HEK293 (cell line): ENCODE measurements around the gene TNFSF4.
"Not testable (repeated sequence)": the region's sequence is repeated elsewhere in the genome, so short reads cannot be mapped to it uniquely, and the experiment has no call there.

Experiments
- CTCF ChIA-PET: fragments of 350-600 bp; formaldehyde crosslinking; extraction: SDS; loops from one replicate; lab custom pipeline; 2021; ENCODE audit warnings: antibody characterized with exemption; lab: Yijun Ruan, JAX
- POLR2A ChIA-PET: fragments of 300-600 bp; formaldehyde crosslinking; extraction: SDS; loops from one replicate; lab custom pipeline; 2020; ENCODE audit warnings: antibody characterized with exemption, inconsistent platforms; lab: Yijun Ruan, JAX
- H3K27ac ChIP-seq: fragments of 200-500 bp; sonication (Bioruptor generic); 2 replicates; pipeline ENCODE4 v1.5.1; 2014; ENCODE audit warnings: low read depth, low read length, control low read depth, inconsistent platforms; ENCODE audit errors: extremely low read depth
- H3K36me3 ChIP-seq, 2 experiments: fragments of 200-500 bp in 1 of 2; sonication (Bioruptor generic) in 1 of 2; 1 replicate in 1 of 2; 2 replicates in 1 of 2; pipeline ENCODE4 v1.5.1; 2014 to 2017; ENCODE audit warnings: inconsistent platforms in 2 of 2, low read length in 2 of 2; ENCODE audit not compliant: control insufficient read depth in 2 of 2, insufficient read depth in 1 of 2
- H3K4me1 ChIP-seq: fragments of 200-500 bp; sonication (Bioruptor generic); 2 replicates; pipeline ENCODE4 v1.5.1; 2014; ENCODE audit warnings: mild to moderate bottlenecking, low read length, inconsistent platforms; ENCODE audit not compliant: control insufficient read depth, insufficient read depth
- H3K4me3 ChIP-seq: 2 replicates; pipeline ENCODE4 v1.5.1; 2011; ENCODE audit warnings: low read depth, mild to moderate bottlenecking, control low read depth, low read length, moderate library complexity
- H3K9me3 ChIP-seq: fragments of 200-500 bp; sonication (Bioruptor generic); 2 replicates; pipeline ENCODE4 v1.5.1; 2014; ENCODE audit warnings: low read depth, low read length, inconsistent platforms; ENCODE audit not compliant: control insufficient read depth, insufficient read depth
- SETDB1 ChIP-seq: IDR thresholded peaks from one replicate; pipeline ENCODE4 v1.6.1; 2017; ENCODE audit warnings: mild to moderate bottlenecking, low read length, moderate library complexity, mixed read lengths; ENCODE audit not compliant: insufficient read length
- SP3 ChIP-seq: fragments of 450-650 bp; formaldehyde crosslinking; IDR thresholded peaks from 2 replicates; pipeline ENCODE4 v1.5.1; 2016; ENCODE audit warnings: missing biosample characterization, missing genetic modification characterization
- ZBTB7A ChIP-seq: fragments of 450-650 bp; formaldehyde crosslinking; IDR thresholded peaks from 2 replicates; pipeline ENCODE4 v1.5.1; 2016; ENCODE audit warnings: low read depth, missing biosample characterization, missing genetic modification characterization
- ZFP41 ChIP-seq: fragments of 450-650 bp; formaldehyde crosslinking; IDR thresholded peaks from 2 replicates; pipeline ENCODE4 v1.5.1; 2016; ENCODE audit warnings: missing biosample characterization, missing genetic modification characterization, borderline replicate concordance
- ZNF140 ChIP-seq: fragments of 450-650 bp; formaldehyde crosslinking; IDR thresholded peaks from 2 replicates; pipeline ENCODE4 v1.5.1; 2016; ENCODE audit warnings: missing biosample characterization, missing genetic modification characterization
- ZNF155 ChIP-seq: fragments of 450-650 bp; formaldehyde crosslinking; IDR thresholded peaks from 2 replicates; pipeline ENCODE4 v1.5.1; 2016; ENCODE audit warnings: missing biosample characterization, missing genetic modification characterization
- ZNF157 ChIP-seq: fragments of 450-650 bp; formaldehyde crosslinking; IDR thresholded peaks from 2 replicates; pipeline ENCODE4 v1.5.1; 2016; ENCODE audit warnings: missing biosample characterization, missing genetic modification characterization
- ZNF211 ChIP-seq: fragments of 450-650 bp; formaldehyde crosslinking; IDR thresholded peaks from 2 replicates; pipeline ENCODE4 v1.5.1; 2016; ENCODE audit warnings: low read depth, missing biosample characterization, missing genetic modification characterization
- ZNF24 ChIP-seq: fragments of 450-650 bp; formaldehyde crosslinking; IDR thresholded peaks from 2 replicates; pipeline ENCODE4 v1.5.1; 2016; ENCODE audit warnings: missing biosample characterization, missing genetic modification characterization
- ZNF354C ChIP-seq: fragments of 450-650 bp; formaldehyde crosslinking; IDR thresholded peaks from 2 replicates; pipeline ENCODE4 v1.5.1; 2016; ENCODE audit warnings: missing biosample characterization, missing genetic modification characterization, low read depth, borderline replicate concordance
- ZNF394 ChIP-seq: fragments of 450-650 bp; formaldehyde crosslinking; IDR thresholded peaks from 2 replicates; pipeline ENCODE4 v1.5.1; 2016; ENCODE audit warnings: missing biosample characterization, missing genetic modification characterization, mild to moderate bottlenecking, moderate library complexity, borderline replicate concordance
- ZNF548 ChIP-seq: fragments of 450-650 bp; formaldehyde crosslinking; IDR thresholded peaks from 2 replicates; pipeline ENCODE4 v1.5.1; 2016; ENCODE audit warnings: missing biosample characterization, missing genetic modification characterization
- ZNF610 ChIP-seq: fragments of 450-650 bp; formaldehyde crosslinking; IDR thresholded peaks from 2 replicates; pipeline ENCODE4 v1.5.1; 2016; ENCODE audit warnings: missing biosample characterization, missing genetic modification characterization, borderline replicate concordance
- TF ChIP-seq, protein P1 (sequence below): fragments of 450-650 bp; formaldehyde crosslinking; conservative IDR thresholded peaks from 2 replicates; pipeline ENCODE4 v1.5.1; 2016; ENCODE audit warnings: low read depth, missing biosample characterization, missing genetic modification characterization
- TF ChIP-seq, protein P2 (sequence below): fragments of 450-650 bp; formaldehyde crosslinking; IDR thresholded peaks from 2 replicates; pipeline ENCODE4 v1.5.1; 2016; ENCODE audit warnings: missing biosample characterization, missing genetic modification characterization
- TF ChIP-seq, protein P3 (sequence below): fragments of 450-650 bp; formaldehyde crosslinking; IDR thresholded peaks from 2 replicates; pipeline ENCODE4 v1.5.1; 2017; ENCODE audit warnings: missing biosample characterization, missing genetic modification characterization
- TF ChIP-seq, protein P4 (sequence below): fragments of 450-650 bp; formaldehyde crosslinking; IDR thresholded peaks from 2 replicates; pipeline ENCODE4 v1.5.1; 2016; ENCODE audit warnings: missing biosample characterization, missing genetic modification characterization
- TF ChIP-seq, protein P5 (sequence below): fragments of 450-650 bp; formaldehyde crosslinking; IDR thresholded peaks from 2 replicates; pipeline ENCODE4 v1.5.1; 2016; ENCODE audit warnings: missing biosample characterization, missing genetic modification characterization, borderline replicate concordance

TNFSF4 gene

DNA sequence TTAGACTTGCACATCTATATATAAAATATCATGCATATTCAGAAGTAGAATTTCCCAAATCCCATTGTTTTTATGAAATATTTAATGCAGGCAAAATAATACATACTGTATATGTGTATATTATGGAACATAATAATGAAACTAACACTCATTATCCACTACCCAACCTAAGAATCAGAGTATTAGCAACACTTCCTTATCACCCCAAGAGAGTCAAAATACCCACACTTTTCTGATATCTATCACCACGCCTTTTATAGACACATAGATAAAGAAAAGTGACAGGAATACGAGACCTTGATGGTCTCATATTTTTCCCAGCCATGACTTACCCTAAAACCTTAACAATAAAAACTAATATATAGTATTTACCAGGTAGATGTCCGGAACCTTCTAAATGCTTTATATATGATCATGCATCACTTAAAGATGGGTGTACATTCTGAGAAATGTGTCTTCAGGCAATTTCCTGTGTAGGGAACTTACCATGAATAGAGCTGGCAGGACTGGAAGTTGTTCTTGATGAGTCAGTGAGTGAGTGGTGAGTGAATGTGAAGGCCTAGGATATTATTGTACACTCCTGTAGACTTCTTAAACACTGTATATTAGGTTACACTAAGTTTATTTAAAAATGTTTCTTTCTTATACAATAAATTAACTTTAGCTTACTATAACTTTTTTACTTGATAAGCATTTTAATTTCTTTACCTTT lies 45.5 kb downstream of the TNFSF4 start:
- Histone ChIP-seq H3K9me3 (no peaks in the 10 kb centered on the region), H3K27ac (no peak overlapping the region), H3K36me3 (no peaks in the 10 kb centered on the region), H3K4me3 (no peak overlapping the region), H3K4me1 (no peaks in the 10 kb centered on the region)
- POLR2A ChIA-PET = no interaction called here
- CTCF ChIA-PET = no interaction called here
- TF ChIP-seq ZNF24 (tag by site-specific recombination) = no peak
- no peak for TF ChIP-seq ZNF548 (tag by site-specific recombination)
- TF ChIP-seq, protein P1, sequence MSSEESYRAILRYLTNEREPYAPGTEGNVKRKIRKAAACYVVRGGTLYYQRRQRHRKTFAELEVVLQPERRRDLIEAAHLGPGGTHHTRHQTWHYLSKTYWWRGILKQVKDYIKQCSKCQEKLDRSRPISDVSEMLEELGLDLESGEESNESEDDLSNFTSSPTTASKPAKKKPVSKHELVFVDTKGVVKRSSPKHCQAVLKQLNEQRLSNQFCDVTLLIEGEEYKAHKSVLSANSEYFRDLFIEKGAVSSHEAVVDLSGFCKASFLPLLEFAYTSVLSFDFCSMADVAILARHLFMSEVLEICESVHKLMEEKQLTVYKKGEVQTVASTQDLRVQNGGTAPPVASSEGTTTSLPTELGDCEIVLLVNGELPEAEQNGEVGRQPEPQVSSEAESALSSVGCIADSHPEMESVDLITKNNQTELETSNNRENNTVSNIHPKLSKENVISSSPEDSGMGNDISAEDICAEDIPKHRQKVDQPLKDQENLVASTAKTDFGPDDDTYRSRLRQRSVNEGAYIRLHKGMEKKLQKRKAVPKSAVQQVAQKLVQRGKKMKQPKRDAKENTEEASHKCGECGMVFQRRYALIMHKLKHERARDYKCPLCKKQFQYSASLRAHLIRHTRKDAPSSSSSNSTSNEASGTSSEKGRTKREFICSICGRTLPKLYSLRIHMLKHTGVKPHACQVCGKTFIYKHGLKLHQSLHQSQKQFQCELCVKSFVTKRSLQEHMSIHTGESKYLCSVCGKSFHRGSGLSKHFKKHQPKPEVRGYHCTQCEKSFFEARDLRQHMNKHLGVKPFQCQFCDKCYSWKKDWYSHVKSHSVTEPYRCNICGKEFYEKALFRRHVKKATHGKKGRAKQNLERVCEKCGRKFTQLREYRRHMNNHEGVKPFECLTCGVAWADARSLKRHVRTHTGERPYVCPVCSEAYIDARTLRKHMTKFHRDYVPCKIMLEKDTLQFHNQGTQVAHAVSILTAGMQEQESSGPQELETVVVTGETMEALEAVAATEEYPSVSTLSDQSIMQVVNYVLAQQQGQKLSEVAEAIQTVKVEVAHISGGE (tag by site-specific recombination) = no peak
- TF ChIP-seq SP3 (tag by site-specific recombination) = no peak

DNA sequence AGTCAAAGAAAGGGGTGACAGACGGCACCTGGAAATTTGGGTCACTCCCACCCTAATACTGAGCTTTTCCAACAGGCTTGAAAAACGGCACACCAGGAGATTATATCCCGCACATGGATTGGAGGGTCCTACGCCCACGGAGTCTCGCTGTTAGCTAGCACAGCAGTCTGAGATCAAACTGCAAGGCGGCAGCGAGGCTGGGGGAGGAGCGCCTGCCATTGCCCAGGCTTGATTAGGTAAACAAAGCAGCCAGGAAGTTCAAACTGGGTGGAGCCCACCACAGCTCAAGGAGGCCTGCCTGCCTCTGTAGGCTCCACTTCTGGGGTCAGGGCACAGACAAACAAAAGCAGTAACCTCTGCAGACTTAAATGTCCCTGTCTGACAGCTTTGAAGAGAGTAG lies 53.2 kb downstream of the TNFSF4 start:
- peak; percentile 29 for TF ChIP-seq SETDB1
- H3K9me3 ChIP-seq, H3K4me1 ChIP-seq, H3K4me3 ChIP-seq, POLR2A ChIA-PET, H3K36me3 ChIP-seq, CTCF ChIA-PET, H3K27ac ChIP-seq: not testable (repeated sequence)

DNA sequence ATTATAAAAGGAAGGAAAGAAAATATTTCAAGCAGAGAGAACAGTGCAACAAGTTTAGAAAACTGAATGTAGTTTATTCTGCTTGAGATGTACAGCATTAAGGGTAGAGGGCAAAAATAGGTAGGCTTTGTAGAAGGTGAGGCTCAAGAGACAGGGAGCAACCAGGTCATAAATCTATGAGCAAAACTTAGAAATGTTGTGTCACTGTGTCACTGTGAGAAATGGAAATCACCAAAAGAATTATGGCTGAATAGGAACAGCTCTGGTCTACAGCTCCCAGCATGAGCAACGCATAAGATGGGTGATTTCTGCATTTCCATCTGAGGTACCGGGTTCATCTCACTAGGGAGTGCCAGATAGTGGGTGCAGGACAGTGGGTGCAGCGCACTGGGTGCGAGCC lies 53.6 kb downstream of the TNFSF4 start:
- CTCF ChIA-PET = no interaction called here
- POLR2A ChIA-PET = no interaction called here
- Histone ChIP-seq H3K36me3 (no peaks in the 10 kb centered on the region), H3K27ac (no peak overlapping the region), H3K9me3 (no peaks in the 10 kb centered on the region), H3K4me3 (no peak overlapping the region), H3K4me1 (no peaks in the 10 kb centered on the region)
- no peak for TF ChIP-seq ZNF155 (tag by site-specific recombination)
- TF ChIP-seq ZNF211 (tag by site-specific recombination) = no peak
- TF ChIP-seq ZFP41 (tag by site-specific recombination) = no peak
- TF ChIP-seq, protein P2, sequence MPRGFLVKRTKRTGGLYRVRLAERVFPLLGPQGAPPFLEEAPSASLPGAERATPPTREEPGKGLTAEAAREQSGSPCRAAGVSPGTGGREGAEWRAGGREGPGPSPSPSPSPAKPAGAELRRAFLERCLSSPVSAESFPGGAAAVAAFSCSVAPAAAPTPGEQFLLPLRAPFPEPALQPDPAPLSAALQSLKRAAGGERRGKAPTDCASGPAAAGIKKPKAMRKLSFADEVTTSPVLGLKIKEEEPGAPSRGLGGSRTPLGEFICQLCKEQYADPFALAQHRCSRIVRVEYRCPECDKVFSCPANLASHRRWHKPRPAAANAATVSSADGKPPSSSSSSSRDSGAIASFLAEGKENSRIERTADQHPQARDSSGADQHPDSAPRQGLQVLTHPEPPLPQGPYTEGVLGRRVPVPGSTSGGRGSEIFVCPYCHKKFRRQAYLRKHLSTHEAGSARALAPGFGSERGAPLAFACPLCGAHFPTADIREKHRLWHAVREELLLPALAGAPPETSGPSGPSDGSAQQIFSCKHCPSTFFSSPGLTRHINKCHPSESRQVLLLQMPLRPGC = no peak
- no peak for TF ChIP-seq ZNF157 (tag by site-specific recombination)
- TF ChIP-seq, protein P3, sequence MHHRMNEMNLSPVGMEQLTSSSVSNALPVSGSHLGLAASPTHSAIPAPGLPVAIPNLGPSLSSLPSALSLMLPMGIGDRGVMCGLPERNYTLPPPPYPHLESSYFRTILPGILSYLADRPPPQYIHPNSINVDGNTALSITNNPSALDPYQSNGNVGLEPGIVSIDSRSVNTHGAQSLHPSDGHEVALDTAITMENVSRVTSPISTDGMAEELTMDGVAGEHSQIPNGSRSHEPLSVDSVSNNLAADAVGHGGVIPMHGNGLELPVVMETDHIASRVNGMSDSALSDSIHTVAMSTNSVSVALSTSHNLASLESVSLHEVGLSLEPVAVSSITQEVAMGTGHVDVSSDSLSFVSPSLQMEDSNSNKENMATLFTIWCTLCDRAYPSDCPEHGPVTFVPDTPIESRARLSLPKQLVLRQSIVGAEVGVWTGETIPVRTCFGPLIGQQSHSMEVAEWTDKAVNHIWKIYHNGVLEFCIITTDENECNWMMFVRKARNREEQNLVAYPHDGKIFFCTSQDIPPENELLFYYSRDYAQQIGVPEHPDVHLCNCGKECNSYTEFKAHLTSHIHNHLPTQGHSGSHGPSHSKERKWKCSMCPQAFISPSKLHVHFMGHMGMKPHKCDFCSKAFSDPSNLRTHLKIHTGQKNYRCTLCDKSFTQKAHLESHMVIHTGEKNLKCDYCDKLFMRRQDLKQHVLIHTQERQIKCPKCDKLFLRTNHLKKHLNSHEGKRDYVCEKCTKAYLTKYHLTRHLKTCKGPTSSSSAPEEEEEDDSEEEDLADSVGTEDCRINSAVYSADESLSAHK (tag by site-specific recombination) = no peak
- TF ChIP-seq ZNF140 (tag by site-specific recombination) = no peak
- TF ChIP-seq, protein P4, sequence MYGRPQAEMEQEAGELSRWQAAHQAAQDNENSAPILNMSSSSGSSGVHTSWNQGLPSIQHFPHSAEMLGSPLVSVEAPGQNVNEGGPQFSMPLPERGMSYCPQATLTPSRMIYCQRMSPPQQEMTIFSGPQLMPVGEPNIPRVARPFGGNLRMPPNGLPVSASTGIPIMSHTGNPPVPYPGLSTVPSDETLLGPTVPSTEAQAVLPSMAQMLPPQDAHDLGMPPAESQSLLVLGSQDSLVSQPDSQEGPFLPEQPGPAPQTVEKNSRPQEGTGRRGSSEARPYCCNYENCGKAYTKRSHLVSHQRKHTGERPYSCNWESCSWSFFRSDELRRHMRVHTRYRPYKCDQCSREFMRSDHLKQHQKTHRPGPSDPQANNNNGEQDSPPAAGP (tag by site-specific recombination) = no peak
- TF ChIP-seq ZNF394 (tag by site-specific recombination) = no peak
- TF ChIP-seq, protein P5, sequence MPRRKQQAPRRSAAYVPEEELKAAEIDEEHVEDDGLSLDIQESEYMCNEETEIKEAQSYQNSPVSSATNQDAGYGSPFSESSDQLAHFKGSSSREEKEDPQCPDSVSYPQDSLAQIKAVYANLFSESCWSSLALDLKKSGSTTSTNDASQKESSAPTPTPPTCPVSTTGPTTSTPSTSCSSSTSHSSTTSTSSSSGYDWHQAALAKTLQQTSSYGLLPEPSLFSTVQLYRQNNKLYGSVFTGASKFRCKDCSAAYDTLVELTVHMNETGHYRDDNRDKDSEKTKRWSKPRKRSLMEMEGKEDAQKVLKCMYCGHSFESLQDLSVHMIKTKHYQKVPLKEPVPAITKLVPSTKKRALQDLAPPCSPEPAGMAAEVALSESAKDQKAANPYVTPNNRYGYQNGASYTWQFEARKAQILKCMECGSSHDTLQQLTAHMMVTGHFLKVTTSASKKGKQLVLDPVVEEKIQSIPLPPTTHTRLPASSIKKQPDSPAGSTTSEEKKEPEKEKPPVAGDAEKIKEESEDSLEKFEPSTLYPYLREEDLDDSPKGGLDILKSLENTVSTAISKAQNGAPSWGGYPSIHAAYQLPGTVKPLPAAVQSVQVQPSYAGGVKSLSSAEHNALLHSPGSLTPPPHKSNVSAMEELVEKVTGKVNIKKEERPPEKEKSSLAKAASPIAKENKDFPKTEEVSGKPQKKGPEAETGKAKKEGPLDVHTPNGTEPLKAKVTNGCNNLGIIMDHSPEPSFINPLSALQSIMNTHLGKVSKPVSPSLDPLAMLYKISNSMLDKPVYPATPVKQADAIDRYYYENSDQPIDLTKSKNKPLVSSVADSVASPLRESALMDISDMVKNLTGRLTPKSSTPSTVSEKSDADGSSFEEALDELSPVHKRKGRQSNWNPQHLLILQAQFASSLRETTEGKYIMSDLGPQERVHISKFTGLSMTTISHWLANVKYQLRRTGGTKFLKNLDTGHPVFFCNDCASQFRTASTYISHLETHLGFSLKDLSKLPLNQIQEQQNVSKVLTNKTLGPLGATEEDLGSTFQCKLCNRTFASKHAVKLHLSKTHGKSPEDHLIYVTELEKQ (tag by site-specific recombination) = no peak
- no peak for TF ChIP-seq ZBTB7A (tag by site-specific recombination)
- TF ChIP-seq ZNF354C = no peak
- no peak for TF ChIP-seq ZNF610 (tag by site-specific recombination)
